GM23338 (cell line): ENCODE data around the gene PLA2G2A.

ENCODE experiments used
- EZH2 ChIP-seq: fragments of 200-600 bp; sonication (generic); IDR thresholded peaks from one replicate; pipeline ENCODE4 v1.8.0; 2017; ENCODE audit warnings: antibody characterized with exemption, mild to moderate bottlenecking, low read depth; ENCODE audit not compliant: unreplicated experiment
- EZH2phosphoT487 ChIP-seq: fragments of 200-600 bp; sonication (generic); IDR thresholded peaks from one replicate; pipeline ENCODE4 v1.8.1; 2018; ENCODE audit warnings: antibody characterized with exemption; ENCODE audit not compliant: unreplicated experiment
- POLR2AphosphoS5 ChIP-seq: IDR thresholded peaks from 2 replicates; pipeline ENCODE4 v1.6.1; 2016; ENCODE audit warnings: antibody characterized with exemption, low read depth
- ZNF462 ChIP-seq: fragments of 250-450 bp; sonication (Bioruptor Pico); IDR thresholded peaks from 2 replicates; pipeline ENCODE4 v1.5.0; 2020; ENCODE audit warnings: mild to moderate bottlenecking, moderate library complexity
- TF ChIP-seq, protein P1 (sequence below), 2 experiments: fragments of 200-600 bp in 1 of 2; sonication (generic) in 1 of 2; conservative IDR thresholded peaks; 2 replicates each; pipeline versions ENCODE4 v1.5.1 to v1.6.1; 2016 to 2017; ENCODE audit warnings: antibody characterized with exemption in 2 of 2, low read depth in 2 of 2, mild to moderate bottlenecking in 2 of 2, moderate library complexity in 1 of 2
- TF ChIP-seq, protein P2 (sequence below): IDR thresholded peaks from one replicate; pipeline ENCODE4 v1.6.1; 2018; ENCODE audit warnings: antibody characterized with exemption; ENCODE audit not compliant: unreplicated experiment

DNA sequence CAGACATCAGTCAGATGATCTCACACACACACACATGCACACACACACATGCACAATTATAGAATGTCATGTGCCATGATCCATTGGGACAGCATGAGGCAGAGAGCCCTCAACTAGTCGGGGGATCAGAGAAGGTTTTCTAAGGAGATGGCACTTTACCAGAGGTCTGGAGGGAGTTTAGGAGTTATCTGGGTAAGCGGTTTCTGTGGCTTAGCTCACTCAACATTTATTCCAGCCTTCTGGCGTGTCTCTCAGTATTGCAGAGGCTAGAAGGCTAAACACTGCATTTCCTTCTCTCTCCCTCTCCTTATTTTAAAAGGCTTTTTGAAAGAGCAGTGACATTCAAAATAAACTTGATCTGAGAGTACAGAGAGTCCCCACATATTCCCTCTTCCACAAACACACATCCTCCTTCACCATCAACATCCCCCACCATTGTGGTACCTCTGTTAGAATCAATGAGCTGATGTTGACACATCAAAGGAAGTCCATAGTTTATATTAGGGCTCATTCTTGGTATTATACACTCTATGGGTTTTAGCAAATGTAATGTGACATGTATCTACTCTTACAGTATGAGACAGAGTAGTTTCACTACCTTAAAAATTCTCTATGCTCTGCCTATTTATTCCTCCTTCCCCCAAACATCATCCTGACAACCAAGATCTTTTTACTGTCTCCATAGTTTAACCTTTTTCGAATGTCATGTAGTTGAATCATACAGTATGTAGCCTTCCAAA is 9.0 kb upstream of the PLA2G2A start:
- TF ChIP-seq, protein P1, sequence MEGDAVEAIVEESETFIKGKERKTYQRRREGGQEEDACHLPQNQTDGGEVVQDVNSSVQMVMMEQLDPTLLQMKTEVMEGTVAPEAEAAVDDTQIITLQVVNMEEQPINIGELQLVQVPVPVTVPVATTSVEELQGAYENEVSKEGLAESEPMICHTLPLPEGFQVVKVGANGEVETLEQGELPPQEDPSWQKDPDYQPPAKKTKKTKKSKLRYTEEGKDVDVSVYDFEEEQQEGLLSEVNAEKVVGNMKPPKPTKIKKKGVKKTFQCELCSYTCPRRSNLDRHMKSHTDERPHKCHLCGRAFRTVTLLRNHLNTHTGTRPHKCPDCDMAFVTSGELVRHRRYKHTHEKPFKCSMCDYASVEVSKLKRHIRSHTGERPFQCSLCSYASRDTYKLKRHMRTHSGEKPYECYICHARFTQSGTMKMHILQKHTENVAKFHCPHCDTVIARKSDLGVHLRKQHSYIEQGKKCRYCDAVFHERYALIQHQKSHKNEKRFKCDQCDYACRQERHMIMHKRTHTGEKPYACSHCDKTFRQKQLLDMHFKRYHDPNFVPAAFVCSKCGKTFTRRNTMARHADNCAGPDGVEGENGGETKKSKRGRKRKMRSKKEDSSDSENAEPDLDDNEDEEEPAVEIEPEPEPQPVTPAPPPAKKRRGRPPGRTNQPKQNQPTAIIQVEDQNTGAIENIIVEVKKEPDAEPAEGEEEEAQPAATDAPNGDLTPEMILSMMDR (conservative IDR thresholded peaks at IDR 0.05; ENCODE audit: low read depth in 2 of 2) = no peak
- TF ChIP-seq, protein P2, sequence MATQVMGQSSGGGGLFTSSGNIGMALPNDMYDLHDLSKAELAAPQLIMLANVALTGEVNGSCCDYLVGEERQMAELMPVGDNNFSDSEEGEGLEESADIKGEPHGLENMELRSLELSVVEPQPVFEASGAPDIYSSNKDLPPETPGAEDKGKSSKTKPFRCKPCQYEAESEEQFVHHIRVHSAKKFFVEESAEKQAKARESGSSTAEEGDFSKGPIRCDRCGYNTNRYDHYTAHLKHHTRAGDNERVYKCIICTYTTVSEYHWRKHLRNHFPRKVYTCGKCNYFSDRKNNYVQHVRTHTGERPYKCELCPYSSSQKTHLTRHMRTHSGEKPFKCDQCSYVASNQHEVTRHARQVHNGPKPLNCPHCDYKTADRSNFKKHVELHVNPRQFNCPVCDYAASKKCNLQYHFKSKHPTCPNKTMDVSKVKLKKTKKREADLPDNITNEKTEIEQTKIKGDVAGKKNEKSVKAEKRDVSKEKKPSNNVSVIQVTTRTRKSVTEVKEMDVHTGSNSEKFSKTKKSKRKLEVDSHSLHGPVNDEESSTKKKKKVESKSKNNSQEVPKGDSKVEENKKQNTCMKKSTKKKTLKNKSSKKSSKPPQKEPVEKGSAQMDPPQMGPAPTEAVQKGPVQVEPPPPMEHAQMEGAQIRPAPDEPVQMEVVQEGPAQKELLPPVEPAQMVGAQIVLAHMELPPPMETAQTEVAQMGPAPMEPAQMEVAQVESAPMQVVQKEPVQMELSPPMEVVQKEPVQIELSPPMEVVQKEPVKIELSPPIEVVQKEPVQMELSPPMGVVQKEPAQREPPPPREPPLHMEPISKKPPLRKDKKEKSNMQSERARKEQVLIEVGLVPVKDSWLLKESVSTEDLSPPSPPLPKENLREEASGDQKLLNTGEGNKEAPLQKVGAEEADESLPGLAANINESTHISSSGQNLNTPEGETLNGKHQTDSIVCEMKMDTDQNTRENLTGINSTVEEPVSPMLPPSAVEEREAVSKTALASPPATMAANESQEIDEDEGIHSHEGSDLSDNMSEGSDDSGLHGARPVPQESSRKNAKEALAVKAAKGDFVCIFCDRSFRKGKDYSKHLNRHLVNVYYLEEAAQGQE = no peak
- TF ChIP-seq EZH2phosphoT487 (no peak), POLR2AphosphoS5 (no peak), EZH2 (no peak), ZNF462 (CRISPR knock-in tag) (no peak)
